Stomach (tissue), 9 donors: ENCODE results near the gene DUSP8. TPM values are rescaled to one million over a fixed set of nuclear protein-coding genes. Genes with fewer than 3 reads are reported as not detected.

Experiments used
- DNase-seq, 2 donors: peaks; one replicate each; pipeline versions ENCODE4 v3.0.0 to v3.0.0-alpha.2; 2013 to 2019
- H3K27ac ChIP-seq, 5 donors: fragments of 200-600 bp in 4 of 5; sonication (generic) in 4 of 5; one replicate each; pipeline ENCODE4 v1.5.1; 2013 to 2019; ENCODE audit warnings: mild to moderate bottlenecking in 1 of 5, moderate library complexity in 1 of 5
- H3K27me3 ChIP-seq, 3 donors: fragments of 200-600 bp; sonication (generic); one replicate each; pipeline ENCODE4 v1.5.1; 2017 to 2019; ENCODE audit warnings: mixed run types in 1 of 3
- H3K36me3 ChIP-seq, 4 donors: fragments of 200-600 bp; sonication (generic); 1 replicate in 3 of 4; 2 replicates in 1 of 4; pipeline ENCODE4 v1.5.1; 2016 to 2019
- H3K4me1 ChIP-seq, 4 donors: fragments of 200-600 bp; sonication (generic); one replicate each; pipeline ENCODE4 v1.5.1; 2016 to 2019
- H3K4me3 ChIP-seq, 4 donors: fragments of 200-600 bp; sonication (generic) in 3 of 4; one replicate each; pipeline ENCODE4 v1.5.1; 2016 to 2019; ENCODE audit warnings: mild to moderate bottlenecking in 1 of 4
- H3K9me3 ChIP-seq, 4 donors: fragments of 200-600 bp; sonication (generic); one replicate each; pipeline ENCODE4 v1.5.1; 2016 to 2019
- EP300 ChIP-seq: sonication (generic); formaldehyde crosslinking; IDR thresholded peaks from one replicate; pipeline ENCODE4 v1.6.1; 2017; ENCODE audit warnings: antibody characterized with exemption
- POLR2A ChIP-seq, 4 donors: fragments of 450-650 bp; IDR thresholded peaks; one replicate each; pipeline ENCODE4 v1.6.1; 2016; ENCODE audit warnings: antibody characterized with exemption in 4 of 4, control low read depth in 2 of 4, mild to moderate bottlenecking in 1 of 4, moderate library complexity in 1 of 4
- POLR2AphosphoS5 ChIP-seq, 3 donors: sonication (generic); formaldehyde crosslinking; IDR thresholded peaks; one replicate each; pipeline ENCODE4 v1.6.1; 2016; ENCODE audit warnings: antibody characterized with exemption in 3 of 3
- WGBS, 5 donors: extraction: QIAGEN DNeasy Blood & Tissue Kit in 3 of 5; methylation state at CpG; one replicate each; pipeline versions ENCODE4 v1.1.5 to v1.1.7; 2013 to 2018; 5-methylcytosine and 5-hydroxymethylcytosine counted together
- intact Hi-C: fragments of 100-400 bp; cut with DNase I; formaldehyde crosslinking; loops from one replicate; pipeline ENCODE4 v1.15.1; 2023; ENCODE audit warnings: low total_unique reads
- polyA plus RNA-seq, 3 donors: library from polyadenylated mRNA; stranded (reverse); fragments of 200-250 nt; gene quantifications; one replicate each; pipeline ENCODE4 v1.2.3, GENCODE V29; 2013
- total RNA-seq, 5 donors: library from RNA; depleted of rRNA; stranded (reverse); fragments of >200 nt; gene quantifications; one replicate each; pipeline versions ENCODE4 v1.1.0 to v1.2.3, GENCODE V29; 2014 to 2016
- TF ChIP-seq, protein P1 (sequence below), 7 experiments: fragments of 450-650 bp in 4 of 7; fragments of 200-600 bp in 3 of 7; sonication (generic) in 3 of 7; IDR thresholded peaks; one replicate each; pipeline ENCODE4 v1.5.1; 2016 to 2019; ENCODE audit warnings: antibody characterized with exemption in 7 of 7, control low read depth in 2 of 7, mild to moderate bottlenecking in 1 of 7
- donor health status: healthy with polysubstance abuse.
- donor health status: Bipolar disorder and iron deficiency.
- donor health status: healthy.

The DUSP8 gene
- total and polyA plus RNA-seq, 8 donors: 0.58 to 31.6 (median 2.6) TPM

DNA sequence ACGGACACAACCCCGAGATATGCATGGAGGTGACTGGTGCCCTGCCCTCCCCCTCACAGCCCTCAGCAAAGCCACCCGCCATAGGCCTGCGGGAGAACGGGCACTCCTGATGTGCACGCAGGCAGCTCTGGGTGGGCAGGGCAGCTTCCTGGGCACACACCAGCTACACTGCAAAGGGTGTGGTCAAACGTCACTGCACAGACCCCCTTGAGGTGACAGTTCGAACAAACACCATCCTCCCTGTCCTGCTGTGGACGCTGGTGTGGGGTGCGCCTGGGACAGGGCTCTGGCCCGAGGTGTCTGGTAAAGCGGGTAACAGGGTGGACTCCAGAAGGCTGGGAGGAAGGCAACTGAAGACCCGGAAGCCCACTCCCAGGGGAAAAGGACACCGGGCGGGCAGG is 63.6 kb downstream of the DUSP8 start:
- no peak for DNase-seq
- no peaks in the 10 kb centered on the region for H3K9me3 ChIP-seq
- H3K4me3 ChIP-seq: no peak overlapping the region
- WGBS, 5 donors: 75 to 82% (median 80%) methylated on average over 9 to 15 of the region's 15 CpGs
- H3K4me1 ChIP-seq: peaks cover 15 to 84% (median 67%) of the 10 kb centered on the region in 4 donors
- no peak overlapping the region for H3K27ac ChIP-seq
- TF ChIP-seq, protein P1, sequence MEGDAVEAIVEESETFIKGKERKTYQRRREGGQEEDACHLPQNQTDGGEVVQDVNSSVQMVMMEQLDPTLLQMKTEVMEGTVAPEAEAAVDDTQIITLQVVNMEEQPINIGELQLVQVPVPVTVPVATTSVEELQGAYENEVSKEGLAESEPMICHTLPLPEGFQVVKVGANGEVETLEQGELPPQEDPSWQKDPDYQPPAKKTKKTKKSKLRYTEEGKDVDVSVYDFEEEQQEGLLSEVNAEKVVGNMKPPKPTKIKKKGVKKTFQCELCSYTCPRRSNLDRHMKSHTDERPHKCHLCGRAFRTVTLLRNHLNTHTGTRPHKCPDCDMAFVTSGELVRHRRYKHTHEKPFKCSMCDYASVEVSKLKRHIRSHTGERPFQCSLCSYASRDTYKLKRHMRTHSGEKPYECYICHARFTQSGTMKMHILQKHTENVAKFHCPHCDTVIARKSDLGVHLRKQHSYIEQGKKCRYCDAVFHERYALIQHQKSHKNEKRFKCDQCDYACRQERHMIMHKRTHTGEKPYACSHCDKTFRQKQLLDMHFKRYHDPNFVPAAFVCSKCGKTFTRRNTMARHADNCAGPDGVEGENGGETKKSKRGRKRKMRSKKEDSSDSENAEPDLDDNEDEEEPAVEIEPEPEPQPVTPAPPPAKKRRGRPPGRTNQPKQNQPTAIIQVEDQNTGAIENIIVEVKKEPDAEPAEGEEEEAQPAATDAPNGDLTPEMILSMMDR (IDR thresholded peaks at IDR 0.05): no peak
- TF ChIP-seq EP300: no peak
- TF ChIP-seq POLR2A (IDR thresholded peaks at IDR 0.05): no peak
- TF ChIP-seq POLR2AphosphoS5 (IDR thresholded peaks at IDR 0.05): no peak
- H3K36me3 ChIP-seq: no peaks in the 10 kb centered on the region
- intact Hi-C loops: no loop called here
- no peaks in the 10 kb centered on the region for H3K27me3 ChIP-seq

DNA sequence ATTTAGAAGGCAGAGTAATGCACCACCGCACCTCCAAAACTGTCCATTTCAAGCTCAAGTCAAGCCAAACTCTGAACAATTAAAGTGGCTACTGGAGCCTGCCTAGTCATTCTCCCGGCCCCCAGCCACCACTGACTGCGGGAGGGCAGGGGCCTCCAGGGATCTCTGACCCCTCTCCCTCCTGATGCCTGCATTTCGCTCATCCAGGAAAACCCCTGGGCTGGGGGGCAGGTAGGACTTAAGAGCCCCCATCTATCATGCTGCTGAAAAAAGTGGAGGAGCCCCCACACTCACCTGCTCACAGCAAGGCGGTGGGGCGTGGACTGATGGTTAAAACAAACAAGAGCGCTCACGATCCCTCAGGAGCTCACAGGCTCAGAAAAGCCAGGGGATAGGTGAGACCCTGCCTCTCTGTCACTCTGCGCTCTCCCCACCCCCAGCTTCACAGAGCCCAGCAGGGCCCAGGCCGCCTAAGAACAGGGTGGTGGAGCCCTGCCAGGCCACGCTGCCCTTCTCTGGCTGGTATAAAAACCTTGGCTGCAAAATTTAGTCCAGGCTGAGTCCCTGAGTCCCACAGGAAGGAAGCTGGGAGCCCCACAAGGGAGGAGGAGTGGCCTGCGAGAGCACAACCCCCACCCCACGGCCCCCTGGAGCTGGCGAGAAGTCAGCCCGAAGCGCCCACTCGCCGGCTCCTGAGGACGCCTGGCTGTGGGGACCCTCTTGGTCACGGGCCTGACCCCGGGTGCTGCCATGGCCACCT is 64.5 kb downstream of the DUSP8 start:
- intact Hi-C loops: no loop called here
- no peaks in the 10 kb centered on the region for H3K9me3 ChIP-seq
- no peaks in the 10 kb centered on the region for H3K27me3 ChIP-seq
- no peaks in the 10 kb centered on the region for H3K36me3 ChIP-seq
- no peak for DNase-seq
- no peak for TF ChIP-seq POLR2A (IDR thresholded peaks at IDR 0.05)
- TF ChIP-seq POLR2AphosphoS5 (IDR thresholded peaks at IDR 0.05): no peak
- H3K4me1 ChIP-seq: peaks cover 23 to 84% (median 72%) of the 10 kb centered on the region in 4 donors
- WGBS, 5 donors: 63 to 79% (median 76%) methylated on average over 20 to 21 of the region's 21 CpGs
- H3K27ac ChIP-seq: no peak overlapping the region
- H3K4me3 ChIP-seq: no peak overlapping the region

DNA sequence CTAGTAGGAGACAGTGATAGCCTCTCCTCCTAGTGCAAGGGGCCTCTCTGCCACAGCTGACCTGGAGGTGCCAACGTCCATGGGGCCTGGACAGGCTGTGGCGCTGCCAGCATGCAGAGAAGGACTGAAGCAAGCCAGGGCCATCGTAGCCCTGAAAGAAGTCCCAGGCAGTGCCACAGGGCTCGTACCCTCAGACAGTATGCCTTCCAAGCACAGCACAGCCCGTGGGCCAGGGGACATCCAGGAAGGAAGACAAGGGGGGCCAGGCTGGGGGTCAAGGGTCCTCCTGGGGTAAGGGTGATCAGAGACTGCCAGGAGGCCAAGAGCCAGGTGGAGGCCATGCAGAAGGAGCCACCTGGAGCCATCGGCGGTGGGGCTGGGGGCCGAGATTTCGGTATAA is 65.1 kb downstream of the DUSP8 start:
- Histone ChIP-seq H3K4me3 (no peak overlapping the region), H3K27ac (no peak overlapping the region), H3K36me3 (no peaks in the 10 kb centered on the region), H3K9me3 (no peaks in the 10 kb centered on the region), H3K4me1 (peaks cover 23 to 84% (median 73%) of the 10 kb centered on the region in 4 donors), H3K27me3 (no peaks in the 10 kb centered on the region)
- intact Hi-C loops: no loop called here
- no peak for DNase-seq
- TF ChIP-seq POLR2AphosphoS5 (IDR thresholded peaks at IDR 0.05) (no peak), POLR2A (IDR thresholded peaks at IDR 0.05) (no peak), EP300 (no peak)
- TF ChIP-seq, protein P1 (IDR thresholded peaks at IDR 0.05): no peak
- 85 to 93% (median 89%) methylated on average over 9 of the region's 9 CpGs for WGBS, 5 donors

DNA sequence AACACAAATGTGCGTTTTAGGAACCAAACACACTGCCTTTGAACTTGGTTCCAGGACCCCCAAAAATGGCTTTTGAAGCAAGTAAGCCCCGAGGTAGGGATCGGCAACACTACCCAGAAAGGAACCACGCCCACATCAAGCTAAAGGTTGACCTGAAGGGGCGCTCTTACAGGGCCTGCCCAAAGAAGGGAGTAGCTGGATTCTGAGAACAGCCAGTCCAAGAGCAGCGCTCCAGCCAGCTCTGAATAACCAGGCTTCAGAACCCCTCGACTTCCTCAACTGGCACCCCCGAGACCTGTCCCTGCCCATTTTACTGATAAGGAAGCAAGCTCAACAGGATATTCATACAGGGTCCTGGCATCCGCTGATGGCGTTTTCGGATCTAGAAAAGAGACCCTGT is 66.6 kb downstream of the DUSP8 start:
- no peaks in the 10 kb centered on the region for H3K9me3 ChIP-seq
- H3K4me1 ChIP-seq: peaks cover 23 to 90% (median 76%) of the 10 kb centered on the region in 4 donors
- intact Hi-C loops: no loop called here
- WGBS, 5 donors: 61 to 83% (median 70%) methylated on average over 11 of the region's 11 CpGs
- peaks cover 0 to 8% (median 5%) of the 10 kb centered on the region in 4 donors for H3K36me3 ChIP-seq
- H3K4me3 ChIP-seq: no peak overlapping the region
- TF ChIP-seq EP300 (no peak), POLR2A (IDR thresholded peaks at IDR 0.05) (no peak), POLR2AphosphoS5 (IDR thresholded peaks at IDR 0.05) (no peak)
- TF ChIP-seq, protein P1 (IDR thresholded peaks at IDR 0.05): no peak
- H3K27ac ChIP-seq: no peak overlapping the region
- H3K27me3 ChIP-seq: no peaks in the 10 kb centered on the region
- no peak for DNase-seq
